ENCODE data around the gene FAM174C.

DNA sequence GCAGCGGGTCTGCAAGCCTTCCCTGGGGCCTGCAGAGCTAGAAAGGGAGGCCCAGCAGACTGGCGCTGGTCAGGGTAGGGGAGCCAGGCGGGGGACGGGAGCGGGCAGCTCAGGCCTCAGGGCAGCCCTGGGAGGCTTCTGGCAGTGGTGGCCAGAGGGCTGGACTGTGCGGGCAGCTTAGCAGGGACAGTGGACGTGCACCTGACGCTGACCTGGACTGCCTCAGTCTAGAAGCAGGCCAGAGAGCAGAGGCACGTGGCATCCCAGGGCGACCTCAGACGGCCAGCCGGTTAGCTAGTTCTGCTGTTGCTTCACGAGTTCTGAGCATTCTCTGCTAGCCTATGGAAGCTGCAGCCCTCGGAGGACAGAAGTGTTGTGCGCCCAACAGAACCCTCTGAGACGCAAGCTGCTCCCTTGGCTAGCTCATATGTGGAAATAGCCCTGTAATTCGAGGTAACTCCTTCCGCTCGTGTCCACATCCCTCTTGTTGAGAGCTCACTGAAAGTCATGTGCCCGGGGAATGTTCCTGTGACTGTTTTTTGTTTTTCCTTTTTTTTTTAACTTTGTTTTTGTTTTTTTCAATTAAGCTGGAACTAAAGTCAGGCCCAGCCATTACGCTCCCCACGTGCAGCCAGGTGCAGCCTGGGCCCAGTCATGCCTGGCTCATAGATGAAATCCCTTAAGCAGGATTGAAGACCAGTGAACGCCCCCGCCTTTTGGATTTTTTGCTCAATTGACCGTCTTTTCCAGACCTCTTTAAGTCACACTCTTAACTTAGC, 1.9 kb upstream of the FAM174C start:
- TF ChIP-seq, protein P1, sequence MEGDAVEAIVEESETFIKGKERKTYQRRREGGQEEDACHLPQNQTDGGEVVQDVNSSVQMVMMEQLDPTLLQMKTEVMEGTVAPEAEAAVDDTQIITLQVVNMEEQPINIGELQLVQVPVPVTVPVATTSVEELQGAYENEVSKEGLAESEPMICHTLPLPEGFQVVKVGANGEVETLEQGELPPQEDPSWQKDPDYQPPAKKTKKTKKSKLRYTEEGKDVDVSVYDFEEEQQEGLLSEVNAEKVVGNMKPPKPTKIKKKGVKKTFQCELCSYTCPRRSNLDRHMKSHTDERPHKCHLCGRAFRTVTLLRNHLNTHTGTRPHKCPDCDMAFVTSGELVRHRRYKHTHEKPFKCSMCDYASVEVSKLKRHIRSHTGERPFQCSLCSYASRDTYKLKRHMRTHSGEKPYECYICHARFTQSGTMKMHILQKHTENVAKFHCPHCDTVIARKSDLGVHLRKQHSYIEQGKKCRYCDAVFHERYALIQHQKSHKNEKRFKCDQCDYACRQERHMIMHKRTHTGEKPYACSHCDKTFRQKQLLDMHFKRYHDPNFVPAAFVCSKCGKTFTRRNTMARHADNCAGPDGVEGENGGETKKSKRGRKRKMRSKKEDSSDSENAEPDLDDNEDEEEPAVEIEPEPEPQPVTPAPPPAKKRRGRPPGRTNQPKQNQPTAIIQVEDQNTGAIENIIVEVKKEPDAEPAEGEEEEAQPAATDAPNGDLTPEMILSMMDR (IDR thresholded peaks at IDR 0.05; ENCODE audit: insufficient read depth, low read length, poor library complexity, severe bottlenecking), result no peak
- TF ChIP-seq EZH2phosphoT487 (conservative IDR thresholded peaks at IDR 0.05; ENCODE audit: low read length), result no peak
